ENCODE data around the gene PCDHB4. TPM values are rescaled to one million over a fixed set of nuclear protein-coding genes. Genes with fewer than 3 reads are reported as not detected.

Gene PCDHB4
- total RNA-seq (ENCODE audit: unreplicated experiment): 7.8 TPM
- long read RNA-seq: 0 reads

- no peak within 1 kb of the TSS for H3K4me3 Mint-ChIP-seq (ENCODE audit: unreplicated experiment)
- H3K4me1 Mint-ChIP-seq (ENCODE audit: low read depth, unreplicated experiment): no peaks in the 10 kb centered on the region
- peaks cover 8% of the 10 kb centered on the region for H3K9me3 Mint-ChIP-seq (ENCODE audit: unreplicated experiment)
- TF ChIP-seq CTCF (IDR thresholded peaks at IDR 0.05; ENCODE audit: partially characterized antibody, unreplicated experiment): peak; percentile 37
- DNase-seq: no peak
- H3K27ac Mint-ChIP-seq (ENCODE audit: unreplicated experiment): no peak within 1 kb of the TSS
- peaks cover 24% of the 10 kb centered on the region for H3K36me3 Mint-ChIP-seq (ENCODE audit: unreplicated experiment)
- H3K27me3 Mint-ChIP-seq (ENCODE audit: unreplicated experiment): no peaks in the 10 kb centered on the region
Observed at GRCh38 chr5:141121563-141121962, at the start of gene PCDHB4. PCDHB4 (plus strand) TSS chr5:141121818; CDS start chr5:141121999, 181 bp downstream.

DNA sequence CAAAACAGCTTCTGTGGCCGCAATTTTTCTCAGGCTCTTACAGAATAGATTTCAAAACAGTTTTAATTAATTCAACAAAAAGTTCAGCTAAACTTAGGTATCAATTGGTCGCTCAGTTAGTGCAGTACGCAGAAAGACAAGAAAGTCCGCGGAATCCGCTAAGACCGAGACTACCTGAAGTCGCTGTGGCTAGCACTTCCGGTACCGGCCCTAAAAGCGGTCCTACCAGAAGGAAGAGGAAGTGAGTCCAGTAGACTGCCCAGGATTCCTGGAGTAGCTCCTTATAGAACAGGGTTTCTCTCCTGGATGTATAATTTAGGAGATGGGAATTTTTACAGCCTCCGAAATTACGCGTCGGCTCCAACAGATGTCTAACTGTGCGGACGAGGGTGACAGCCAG lies 43.8 kb upstream of the PCDHB4 start:
- Mint-ChIP-seq H3K4me3 (ENCODE audit: unreplicated experiment) (peak overlapping the region; percentile 86), H3K4me1 (ENCODE audit: low read depth, unreplicated experiment) (peaks cover 2% of the 10 kb centered on the region), H3K27ac (ENCODE audit: unreplicated experiment) (peak overlapping the region; percentile 74), H3K27me3 (ENCODE audit: unreplicated experiment) (peaks cover 9% of the 10 kb centered on the region), H3K9me3 (ENCODE audit: unreplicated experiment) (peaks cover 6% of the 10 kb centered on the region), H3K36me3 (ENCODE audit: unreplicated experiment) (no peaks in the 10 kb centered on the region)
- no peak for TF ChIP-seq CTCF (IDR thresholded peaks at IDR 0.05; ENCODE audit: partially characterized antibody, unreplicated experiment)
- DNase-seq: peak; percentile 52

DNA sequence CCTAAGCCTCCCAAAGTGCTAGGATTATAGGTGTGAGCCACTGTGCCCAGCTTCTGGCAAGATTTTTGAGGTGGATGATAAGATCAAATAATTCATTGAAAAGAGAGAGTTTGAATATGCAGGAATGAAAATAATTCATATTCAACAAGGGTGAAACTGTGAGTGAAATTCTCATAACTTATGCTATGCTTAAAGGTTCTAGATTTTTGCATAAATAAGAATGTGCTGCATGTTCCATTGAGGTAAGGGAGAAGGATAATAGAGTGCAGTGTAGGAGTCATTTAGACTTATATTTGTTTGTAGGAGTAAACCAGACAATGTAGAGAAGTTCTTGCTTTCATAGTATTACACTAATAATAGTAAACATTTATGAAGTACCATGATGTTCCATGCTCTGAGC lies 39.4 kb upstream of the PCDHB4 start:
- Mint-ChIP-seq H3K9me3 (ENCODE audit: unreplicated experiment) (peaks cover 6% of the 10 kb centered on the region), H3K27me3 (ENCODE audit: unreplicated experiment) (peaks cover 7% of the 10 kb centered on the region), H3K4me3 (ENCODE audit: unreplicated experiment) (no peak overlapping the region), H3K36me3 (ENCODE audit: unreplicated experiment) (peaks cover 3% of the 10 kb centered on the region), H3K27ac (ENCODE audit: unreplicated experiment) (no peak overlapping the region), H3K4me1 (ENCODE audit: low read depth, unreplicated experiment) (no peaks in the 10 kb centered on the region)
- TF ChIP-seq CTCF (IDR thresholded peaks at IDR 0.05; ENCODE audit: partially characterized antibody, unreplicated experiment): no peak
- DNase-seq: no peak

DNA sequence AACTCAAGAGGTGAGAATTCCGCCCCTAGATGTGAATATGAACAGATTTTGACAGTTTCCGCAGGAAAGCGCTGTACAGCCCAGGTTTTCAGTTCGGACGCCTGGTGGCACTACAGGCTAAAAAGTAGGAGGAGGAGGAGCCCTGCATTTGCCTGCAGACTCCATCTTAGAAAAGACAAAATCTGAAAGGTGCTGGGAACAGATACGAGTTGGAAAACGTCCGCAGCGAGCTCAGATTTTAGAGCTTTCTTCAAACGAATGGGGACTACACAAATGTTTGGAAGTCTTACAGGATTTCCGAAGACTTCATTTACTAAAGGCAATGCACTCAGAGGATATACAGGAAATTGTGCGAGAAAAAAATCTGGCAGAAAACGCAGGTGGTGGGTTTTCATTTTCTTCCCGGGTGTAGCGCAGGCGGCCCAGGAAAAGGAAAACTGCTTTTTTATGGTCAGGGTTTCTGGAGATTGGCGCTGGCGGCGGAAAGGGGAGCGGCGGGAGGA lies 37.1 kb upstream of the PCDHB4 start:
- TF ChIP-seq CTCF (IDR thresholded peaks at IDR 0.05; ENCODE audit: partially characterized antibody, unreplicated experiment): no peak
- Mint-ChIP-seq H3K27ac (ENCODE audit: unreplicated experiment) (peak overlapping the region; percentile 97), H3K4me3 (ENCODE audit: unreplicated experiment) (peak overlapping the region; percentile 99)

GRCh38 chr5:141094481-141095262 lies 26.9 kb upstream of the PCDHB4 start, which contains the start of gene PCDHB2:
PCDHB2 (plus strand) TSS chr5:141094615; CDS start chr5:141094791, 176 bp downstream.
- H3K4me3 Mint-ChIP-seq (ENCODE audit: unreplicated experiment): peak within 1 kb of the TSS; percentile 97
- peaks cover 2% of the 10 kb centered on the region for H3K4me1 Mint-ChIP-seq (ENCODE audit: low read depth, unreplicated experiment)
- peaks cover 33% of the 10 kb centered on the region for H3K36me3 Mint-ChIP-seq (ENCODE audit: unreplicated experiment)
- H3K27ac Mint-ChIP-seq (ENCODE audit: unreplicated experiment): peak within 1 kb of the TSS; percentile 98
- H3K27me3 Mint-ChIP-seq (ENCODE audit: unreplicated experiment): peaks cover 13% of the 10 kb centered on the region
- peak; percentile 76 for DNase-seq
- peaks cover 26% of the 10 kb centered on the region for H3K9me3 Mint-ChIP-seq (ENCODE audit: unreplicated experiment)
- peak; percentile 95 for TF ChIP-seq CTCF (IDR thresholded peaks at IDR 0.05; ENCODE audit: partially characterized antibody, unreplicated experiment)

More for the DNA sequence above, 37.1 kb upstream of the PCDHB4 start:
- Mint-ChIP-seq H3K4me1 (ENCODE audit: low read depth, unreplicated experiment) (no peaks in the 10 kb centered on the region), H3K9me3 (ENCODE audit: unreplicated experiment) (peaks cover 1% of the 10 kb centered on the region), H3K36me3 (ENCODE audit: unreplicated experiment) (peaks cover 9% of the 10 kb centered on the region), H3K27me3 (ENCODE audit: unreplicated experiment) (peaks cover 2% of the 10 kb centered on the region)
- DNase-seq: peak; percentile 72
